HG03095 (cell line): ENCODE data around the gene IL21R.
"Not testable (repeated sequence)": the region's sequence is repeated elsewhere in the genome, so short reads cannot be mapped to it uniquely, and the experiment has no call there.

Experiments used
- ATAC-seq: cut with Tn5 transposase; IDR thresholded peaks from one replicate; pipeline ENCODE4 v1.9.1; 2021; ENCODE audit warnings: moderate library complexity; ENCODE audit not compliant: unreplicated experiment

Gene IL21R

GRCh38 chr16:27374804-27375425 is 27.1 kb upstream of the IL21R start:
- peak; percentile 48 for ATAC-seq

- no peak for ATAC-seq
These were observed 24.1 kb upstream of the IL21R start for GRCh38 chr16:27377666-27378485.

- no peak for ATAC-seq
These were observed 23.0 kb upstream of the IL21R start for GRCh38 chr16:27378871-27379481.

GRCh38 chr16:27379919-27380318 is 22.1 kb upstream of the IL21R start:
- no peak for ATAC-seq

- no peak for ATAC-seq
These were observed 20.7 kb upstream of the IL21R start for GRCh38 chr16:27381236-27381635.

GRCh38 chr16:27381974-27382855 is 19.8 kb upstream of the IL21R start:
- no peak for ATAC-seq

- no peak for ATAC-seq
These were observed 18.3 kb upstream of the IL21R start for GRCh38 chr16:27383556-27384243.

- no peak for ATAC-seq
These were observed 17.5 kb upstream of the IL21R start for GRCh38 chr16:27384425-27384824.

GRCh38 chr16:27385398-27385797 is 16.6 kb upstream of the IL21R start:
- ATAC-seq: no peak

- ATAC-seq: no peak
These were observed 15.3 kb upstream of the IL21R start for GRCh38 chr16:27386674-27387073.

GRCh38 chr16:27387724-27388123 is 14.2 kb upstream of the IL21R start:
- ATAC-seq: peak; percentile 74

GRCh38 chr16:27389272-27389961 is 12.6 kb upstream of the IL21R start:
- ATAC-seq: no peak

- no peak for ATAC-seq
These were observed 11.8 kb upstream of the IL21R start for GRCh38 chr16:27390151-27390550.

GRCh38 chr16:27392671-27393070 is 9.3 kb upstream of the IL21R start:
- no peak for ATAC-seq

- no peak for ATAC-seq
These were observed 7.5 kb upstream of the IL21R start for GRCh38 chr16:27394516-27394915.

GRCh38 chr16:27398341-27398893 is 3.6 kb upstream of the IL21R start:
- not testable (repeated sequence) for ATAC-seq

GRCh38 chr16:27398894-27399853 is 2.8 kb upstream of the IL21R start:
- peak; percentile 31 for ATAC-seq

- no peak for ATAC-seq
These were observed 2.0 kb upstream of the IL21R start for GRCh38 chr16:27399969-27400368.
